ENCODE data around the gene RAD51AP1. TPM values are rescaled to one million over a fixed set of nuclear protein-coding genes. Genes with fewer than 3 reads are reported as not detected.

Gene RAD51AP1
- total and polyA plus RNA-seq, 4 donors: 1.2 to 2.9 (median 2.5) TPM

- Histone ChIP-seq H3K4me3 (ENCODE audit: low read length in 2 of 2) (no peak overlapping the region), H3K27ac (ENCODE audit: low read depth in 1 of 2, low read length in 2 of 2) (no peak overlapping the region), H3K36me3 (ENCODE audit: control insufficient read depth in 1 of 2, insufficient read depth in 2 of 2, low read length in 1 of 2) (no peaks in the 10 kb centered on the region), H3K9me3 (ENCODE audit: control insufficient read depth, low read length) (no peaks in the 10 kb centered on the region), H3K4me1 (ENCODE audit: control insufficient read depth in 1 of 2, insufficient read depth in 2 of 2, low read length in 2 of 2) (no peaks in the 10 kb centered on the region), H3K27me3 (ENCODE audit: control insufficient read depth in 1 of 2, insufficient read depth in 2 of 2, low read length in 1 of 2) (no peaks in the 10 kb centered on the region)
- WGBS, 2 donors: 87 to 89% methylated on average over 4 of the region's 4 CpGs
- ATAC-seq (ENCODE audit: low FRiP score): no peak
- no peak for DNase-seq
- intact Hi-C loops (cut with DNase I): no loop called here
Measured at GRCh38 chr12:4569261-4569660, 30.6 kb downstream of the RAD51AP1 start.

- DNase-seq: no peak
Measured at GRCh38 chr12:4572680-4573079, 34.0 kb downstream of the RAD51AP1 start.

GRCh38 chr12:4579305-4580102 lies 40.8 kb downstream of the RAD51AP1 start:
- Histone ChIP-seq H3K4me1 (ENCODE audit: control insufficient read depth in 1 of 2, insufficient read depth in 2 of 2, low read length in 2 of 2) (no peaks in the 10 kb centered on the region), H3K9me3 (ENCODE audit: control insufficient read depth, low read length) (no peaks in the 10 kb centered on the region), H3K27ac (ENCODE audit: low read depth in 1 of 2, low read length in 2 of 2) (no peak overlapping the region), H3K4me3 (ENCODE audit: low read length in 2 of 2) (no peak overlapping the region), H3K36me3 (ENCODE audit: control insufficient read depth in 1 of 2, insufficient read depth in 2 of 2, low read length in 1 of 2) (no peaks in the 10 kb centered on the region), H3K27me3 (ENCODE audit: control insufficient read depth in 1 of 2, insufficient read depth in 2 of 2, low read length in 1 of 2) (peaks cover 0 to 2% of the 10 kb centered on the region in 2 donors)
- no peak for DNase-seq
- WGBS, 2 donors: 25 to 26% methylated on average over 8 of the region's 8 CpGs
- intact Hi-C loops (cut with DNase I): loop anchor here in 1 of 2 donors (5.0 kb wide), 1 partner anchor 178 kb away; no protein-coding TSS in a partner anchor
- no peak for ATAC-seq (ENCODE audit: low FRiP score)

More at GRCh38 chr12:4572680-4573079, 34.0 kb downstream of the RAD51AP1 start:
- Histone ChIP-seq H3K27ac (ENCODE audit: low read depth in 1 of 2, low read length in 2 of 2) (no peak overlapping the region), H3K9me3 (ENCODE audit: control insufficient read depth, low read length) (no peaks in the 10 kb centered on the region), H3K4me1 (ENCODE audit: control insufficient read depth in 1 of 2, insufficient read depth in 2 of 2, low read length in 2 of 2) (no peaks in the 10 kb centered on the region), H3K36me3 (ENCODE audit: control insufficient read depth in 1 of 2, insufficient read depth in 2 of 2, low read length in 1 of 2) (no peaks in the 10 kb centered on the region), H3K4me3 (ENCODE audit: low read length in 2 of 2) (no peak overlapping the region), H3K27me3 (ENCODE audit: control insufficient read depth in 1 of 2, insufficient read depth in 2 of 2, low read length in 1 of 2) (peaks cover 0 to 2% of the 10 kb centered on the region in 2 donors)
- WGBS, 2 donors: 85 to 88% methylated on average over 7 of the region's 7 CpGs
- no peak for ATAC-seq (ENCODE audit: low FRiP score)
- intact Hi-C loops (cut with DNase I): no loop called here

- Histone ChIP-seq H3K36me3 (ENCODE audit: control insufficient read depth in 1 of 2, insufficient read depth in 2 of 2, low read length in 1 of 2) (no peaks in the 10 kb centered on the region), H3K4me1 (ENCODE audit: control insufficient read depth in 1 of 2, insufficient read depth in 2 of 2, low read length in 2 of 2) (no peaks in the 10 kb centered on the region), H3K4me3 (ENCODE audit: low read length in 2 of 2) (no peak overlapping the region), H3K27ac (ENCODE audit: low read depth in 1 of 2, low read length in 2 of 2) (no peak overlapping the region), H3K9me3 (ENCODE audit: control insufficient read depth, low read length) (peaks cover 2% of the 10 kb centered on the region), H3K27me3 (ENCODE audit: control insufficient read depth in 1 of 2, insufficient read depth in 2 of 2, low read length in 1 of 2) (peaks cover 0 to 2% of the 10 kb centered on the region in 2 donors)
- intact Hi-C loops (cut with DNase I): loop anchor here in 1 of 2 donors (5.0 kb wide), 1 partner anchor 177 kb away; no protein-coding TSS in a partner anchor
- WGBS, 2 donors: 37 to 42% methylated on average over 3 of the region's 3 CpGs
- no peak for DNase-seq
- ATAC-seq (ENCODE audit: low FRiP score): no peak
Measured at GRCh38 chr12:4580281-4580688, 41.6 kb downstream of the RAD51AP1 start.

- H3K4me3 ChIP-seq (ENCODE audit: low read length in 2 of 2): no peak overlapping the region
- DNase-seq (no peak), ATAC-seq (ENCODE audit: low FRiP score) (no peak)
- H3K4me1 ChIP-seq (ENCODE audit: control insufficient read depth in 1 of 2, insufficient read depth in 2 of 2, low read length in 2 of 2): no peaks in the 10 kb centered on the region
- 83% methylated on average over 4 to 6 of the region's 6 CpGs for WGBS, 2 donors
- no peaks in the 10 kb centered on the region for H3K27me3 ChIP-seq (ENCODE audit: control insufficient read depth in 1 of 2, insufficient read depth in 2 of 2, low read length in 1 of 2)
- peaks cover 2% of the 10 kb centered on the region for H3K9me3 ChIP-seq (ENCODE audit: control insufficient read depth, low read length)
- intact Hi-C loops (cut with DNase I): loop anchor here in 1 of 2 donors (5.0 kb wide), 1 partner anchor 173 kb away; no protein-coding TSS in a partner anchor
- no peak overlapping the region for H3K27ac ChIP-seq (ENCODE audit: low read depth in 1 of 2, low read length in 2 of 2)
- H3K36me3 ChIP-seq (ENCODE audit: control insufficient read depth in 1 of 2, insufficient read depth in 2 of 2, low read length in 1 of 2): no peaks in the 10 kb centered on the region
Measured at GRCh38 chr12:4584281-4584680, 45.6 kb downstream of the RAD51AP1 start.

GRCh38 chr12:4584896-4585295 lies 46.2 kb downstream of the RAD51AP1 start:
- ATAC-seq (ENCODE audit: low FRiP score): no peak
- peaks cover 2% of the 10 kb centered on the region for H3K9me3 ChIP-seq (ENCODE audit: control insufficient read depth, low read length)

GRCh38 chr12:4586500-4586899 lies 47.8 kb downstream of the RAD51AP1 start:
- Histone ChIP-seq H3K4me3 (ENCODE audit: low read length in 2 of 2) (no peak overlapping the region), H3K27ac (ENCODE audit: low read depth in 1 of 2, low read length in 2 of 2) (no peak overlapping the region), H3K4me1 (ENCODE audit: control insufficient read depth in 1 of 2, insufficient read depth in 2 of 2, low read length in 2 of 2) (no peaks in the 10 kb centered on the region), H3K9me3 (ENCODE audit: control insufficient read depth, low read length) (peaks cover 2% of the 10 kb centered on the region), H3K36me3 (ENCODE audit: control insufficient read depth in 1 of 2, insufficient read depth in 2 of 2, low read length in 1 of 2) (no peaks in the 10 kb centered on the region), H3K27me3 (ENCODE audit: control insufficient read depth in 1 of 2, insufficient read depth in 2 of 2, low read length in 1 of 2) (no peaks in the 10 kb centered on the region)
- intact Hi-C loops (cut with DNase I): no loop called here
- ATAC-seq (ENCODE audit: low FRiP score) (no peak), DNase-seq (no peak)
- WGBS, 2 donors: 41 to 44% methylated on average over 5 of the region's 5 CpGs

More at GRCh38 chr12:4584896-4585295, 46.2 kb downstream of the RAD51AP1 start:
- no peak for DNase-seq
- intact Hi-C loops (cut with DNase I): loop anchor here in 1 of 2 donors (5.0 kb wide), 1 partner anchor 172 kb away; no protein-coding TSS in a partner anchor
- no peaks in the 10 kb centered on the region for H3K4me1 ChIP-seq (ENCODE audit: control insufficient read depth in 1 of 2, insufficient read depth in 2 of 2, low read length in 2 of 2)
- H3K27me3 ChIP-seq (ENCODE audit: control insufficient read depth in 1 of 2, insufficient read depth in 2 of 2, low read length in 1 of 2): no peaks in the 10 kb centered on the region
- H3K36me3 ChIP-seq (ENCODE audit: control insufficient read depth in 1 of 2, insufficient read depth in 2 of 2, low read length in 1 of 2): no peaks in the 10 kb centered on the region
- H3K4me3 ChIP-seq (ENCODE audit: low read length in 2 of 2): no peak overlapping the region
- H3K27ac ChIP-seq (ENCODE audit: low read depth in 1 of 2, low read length in 2 of 2): no peak overlapping the region
- 72 to 73% methylated on average over 7 of the region's 7 CpGs for WGBS, 2 donors

GRCh38 chr12:4587108-4587507 lies 48.4 kb downstream of the RAD51AP1 start:
- Histone ChIP-seq H3K4me1 (ENCODE audit: control insufficient read depth in 1 of 2, insufficient read depth in 2 of 2, low read length in 2 of 2) (no peaks in the 10 kb centered on the region), H3K27me3 (ENCODE audit: control insufficient read depth in 1 of 2, insufficient read depth in 2 of 2, low read length in 1 of 2) (no peaks in the 10 kb centered on the region), H3K27ac (ENCODE audit: low read depth in 1 of 2, low read length in 2 of 2) (no peak overlapping the region), H3K4me3 (ENCODE audit: low read length in 2 of 2) (no peak overlapping the region), H3K9me3 (ENCODE audit: control insufficient read depth, low read length) (peaks cover 2% of the 10 kb centered on the region), H3K36me3 (ENCODE audit: control insufficient read depth in 1 of 2, insufficient read depth in 2 of 2, low read length in 1 of 2) (no peaks in the 10 kb centered on the region)
- no peak for ATAC-seq (ENCODE audit: low FRiP score)
- no peak for DNase-seq
- intact Hi-C loops (cut with DNase I): no loop called here
- 40 to 44% methylated on average over 9 of the region's 9 CpGs for WGBS, 2 donors

GRCh38 chr12:4588916-4589315 lies 50.2 kb downstream of the RAD51AP1 start:
- intact Hi-C loops (cut with DNase I): no loop called here
- no peak overlapping the region for H3K27ac ChIP-seq (ENCODE audit: low read depth in 1 of 2, low read length in 2 of 2)
- 94 to 96% methylated on average over 3 of the region's 3 CpGs for WGBS, 2 donors
- no peaks in the 10 kb centered on the region for H3K27me3 ChIP-seq (ENCODE audit: control insufficient read depth in 1 of 2, insufficient read depth in 2 of 2, low read length in 1 of 2)
- no peaks in the 10 kb centered on the region for H3K4me1 ChIP-seq (ENCODE audit: control insufficient read depth in 1 of 2, insufficient read depth in 2 of 2, low read length in 2 of 2)
- DNase-seq: no peak
- H3K9me3 ChIP-seq (ENCODE audit: control insufficient read depth, low read length): peaks cover 2% of the 10 kb centered on the region
- no peak for ATAC-seq (ENCODE audit: low FRiP score)
- no peaks in the 10 kb centered on the region for H3K36me3 ChIP-seq (ENCODE audit: control insufficient read depth in 1 of 2, insufficient read depth in 2 of 2, low read length in 1 of 2)
- no peak overlapping the region for H3K4me3 ChIP-seq (ENCODE audit: low read length in 2 of 2)
